Fibroblast of lung (primary cell): ENCODE results near the gene PIK3CB.

ENCODE experiments used
- CTCF ChIP-seq, 2 donors: IDR thresholded peaks in 1 of 2; conservative IDR thresholded peaks in 1 of 2; 1 replicate in 1 of 2; 2 replicates in 1 of 2; pipeline ENCODE4 v1.5.1; 2011 to 2012; ENCODE audit warnings: low read length in 2 of 2, control low read depth in 1 of 2, inconsistent platforms in 1 of 2, low read depth in 1 of 2, mild to moderate bottlenecking in 1 of 2
- EZH2 ChIP-seq: IDR thresholded peaks from 2 replicates; pipeline ENCODE4 v1.5.1; 2012; ENCODE audit warnings: low read length, control low read depth, mild to moderate bottlenecking; ENCODE audit errors: missing control alignments

GRCh38 chr3:138624518-138624917 lies 210.2 kb downstream of the PIK3CB start:
- TF ChIP-seq CTCF (conservative IDR thresholded peaks at IDR 0.05 in 1 of 2, IDR thresholded peaks at IDR 0.05 in 1 of 2; ENCODE audit: low read depth in 1 of 2, low read length in 2 of 2) (no peak), EZH2 (no peak)
